NCI-H460 (cell line): ENCODE measurements around the gene SDHA. TPM values are rescaled to one million over a fixed set of nuclear protein-coding genes. Genes with fewer than 3 reads are reported as not detected.
"Not testable (repeated sequence)": the region's sequence is repeated elsewhere in the genome, so short reads cannot be mapped to it uniquely, and the experiment has no call there.

Experiments used
- DNase-seq: peaks from one replicate; pipeline ENCODE4 v3.0.0-alpha.2; 2016; ENCODE audit warnings: low read depth; ENCODE audit errors: extremely low read depth
- total RNA-seq: library from RNA; depleted of rRNA; stranded (reverse); fragments of >200 nt; shearing (Covaris generic); gene quantifications from 2 replicates; pipeline ENCODE4 v1.2.3, GENCODE V29; 2014

SDHA gene
- total RNA-seq, 1 experiment from 2014 or later = 95.3 TPM

GRCh38 chr5:218457-219291, 554 bp downstream of the SDHA start:
- DNase-seq = no peak

DNA sequence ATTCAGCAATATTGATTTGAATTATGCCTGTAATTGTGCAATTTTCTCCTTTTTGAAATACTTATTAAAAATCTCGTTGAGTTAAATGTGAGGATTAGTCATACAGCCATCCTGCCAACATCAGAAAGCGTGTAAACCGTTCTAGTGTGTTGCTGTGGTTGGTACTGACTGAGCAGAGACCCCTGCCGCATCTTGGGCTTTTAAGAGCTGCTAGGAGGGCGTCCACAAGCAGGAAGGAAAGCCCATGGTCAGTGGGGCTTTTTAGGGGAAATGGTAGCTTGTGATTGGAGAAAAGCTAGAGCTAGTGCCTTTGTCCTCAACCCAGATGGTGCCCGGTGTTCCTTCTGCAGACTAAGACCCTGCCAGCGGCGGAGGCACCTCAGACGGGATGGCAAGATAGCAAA, 1.3 kb downstream of the SDHA start:
- DNase-seq = no peak

DNA sequence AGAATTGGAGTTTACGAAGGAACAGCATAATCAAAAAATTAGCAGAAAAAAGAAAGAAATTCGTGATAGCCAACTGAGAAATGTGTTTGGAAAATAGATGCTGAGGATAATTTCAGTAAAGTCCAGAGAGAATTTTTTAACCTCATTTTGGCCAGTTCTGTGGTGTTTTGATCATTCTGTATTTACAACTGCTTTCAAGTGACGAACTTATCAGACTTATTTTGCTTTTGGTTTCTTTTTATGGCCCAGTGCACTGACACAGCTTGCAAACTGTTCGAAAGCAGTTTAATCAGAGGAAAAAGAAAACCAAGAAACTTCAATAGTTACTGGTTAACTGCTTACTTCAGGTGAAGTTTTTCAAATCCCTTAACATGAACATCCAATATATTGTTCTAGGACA, 1.9 kb downstream of the SDHA start:
- DNase-seq = no peak

DNA sequence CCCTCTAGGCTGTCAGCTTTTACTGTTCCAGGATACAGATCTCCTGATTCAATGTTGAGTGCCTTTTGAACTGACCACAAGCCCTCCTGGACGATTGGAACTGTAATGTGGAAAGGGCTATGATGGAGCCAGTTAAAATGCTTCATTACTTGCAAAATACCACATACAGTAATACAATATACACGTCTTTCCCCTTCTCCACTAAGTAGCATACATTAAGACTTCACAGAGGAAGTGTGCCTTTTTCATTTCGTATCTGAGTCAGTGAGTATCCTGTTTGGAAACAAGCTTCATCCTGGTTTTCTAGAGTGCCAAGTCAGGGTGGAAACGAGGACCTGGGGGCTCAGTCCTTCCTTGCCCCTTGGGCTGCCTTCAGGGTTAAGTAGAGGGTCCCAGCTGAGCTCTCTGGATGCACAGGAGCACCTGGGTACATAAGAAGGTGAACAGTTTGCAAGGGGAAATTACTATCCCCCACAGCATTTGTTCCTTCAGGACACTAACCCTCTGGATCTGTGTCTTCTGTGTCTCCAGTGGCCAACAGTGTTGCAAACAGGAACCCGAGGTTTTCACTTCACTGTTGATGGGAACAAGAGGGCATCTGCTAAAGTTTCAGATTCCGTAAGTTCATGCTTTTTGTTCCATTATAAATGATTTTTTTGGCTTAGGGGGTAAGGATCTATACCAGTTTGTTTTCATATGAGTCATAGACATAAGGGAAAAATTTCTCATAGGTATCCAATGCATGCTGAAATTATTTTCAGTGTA, 5.0 kb downstream of the SDHA start:
- DNase-seq = not testable (repeated sequence)

GRCh38 chr5:223791-224190, 5.7 kb downstream of the SDHA start:
- no peak for DNase-seq

DNA sequence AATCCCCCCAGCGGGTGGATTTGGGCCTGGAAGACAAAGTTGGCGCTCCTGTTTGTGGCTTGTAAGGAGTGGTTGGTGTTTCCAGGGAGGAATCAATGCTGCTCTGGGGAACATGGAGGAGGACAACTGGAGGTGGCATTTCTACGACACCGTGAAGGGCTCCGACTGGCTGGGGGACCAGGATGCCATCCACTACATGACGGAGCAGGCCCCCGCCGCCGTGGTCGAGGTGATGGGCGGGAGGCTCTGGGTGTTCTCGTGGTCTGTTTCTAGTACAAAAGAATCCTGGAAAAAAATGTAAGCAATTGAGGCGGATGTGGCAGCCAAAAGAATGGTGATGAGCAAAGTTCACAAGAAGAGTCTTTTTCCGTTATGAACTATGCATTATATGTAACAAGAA, 7.2 kb downstream of the SDHA start:
- DNase-seq = no peak

DNA sequence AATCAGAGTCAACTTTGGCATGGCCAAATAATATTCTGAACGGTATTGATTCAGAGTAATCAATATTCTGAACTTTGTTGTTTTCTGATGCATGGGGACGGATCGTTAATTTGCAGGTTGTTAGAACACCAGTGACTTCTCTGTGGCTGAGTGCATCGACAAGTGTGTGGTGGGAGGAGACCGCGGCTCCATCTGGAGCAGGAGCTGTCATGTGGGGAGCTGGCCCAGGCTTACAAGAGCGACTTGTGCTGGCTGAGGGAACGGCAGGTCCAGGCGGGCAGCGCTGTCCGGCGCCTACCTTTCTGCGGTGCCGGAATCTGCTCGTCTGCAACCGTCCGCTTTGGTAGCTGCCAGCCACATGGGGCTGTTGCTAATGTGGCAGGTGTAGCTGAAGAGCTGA, 9.3 kb downstream of the SDHA start:
- not testable (repeated sequence) for DNase-seq

DNA sequence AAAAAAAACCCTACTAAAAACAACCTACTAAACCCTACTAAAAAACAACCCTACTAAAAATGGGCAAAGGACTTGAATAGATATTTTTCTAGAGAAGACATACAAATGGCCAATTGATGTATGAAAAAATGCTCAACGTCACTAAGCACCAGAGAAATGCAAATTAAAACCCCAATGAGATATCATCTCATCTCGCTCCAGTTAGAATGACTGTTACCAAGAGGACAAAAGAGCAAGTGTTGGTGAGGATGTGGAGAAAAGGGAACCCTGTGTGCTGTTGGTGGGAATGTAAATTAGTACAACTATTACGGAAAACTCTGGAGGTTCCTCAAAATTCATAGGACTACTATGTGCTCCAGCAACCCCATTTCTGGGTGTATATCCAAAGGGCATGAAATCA, 10.8 kb downstream of the SDHA start:
- no peak for DNase-seq

GRCh38 chr5:230711-231110, 12.6 kb downstream of the SDHA start:
- no peak for DNase-seq

- DNase-seq = no peak
These were observed 13.5 kb downstream of the SDHA start for GRCh38 chr5:231661-232060.

DNA sequence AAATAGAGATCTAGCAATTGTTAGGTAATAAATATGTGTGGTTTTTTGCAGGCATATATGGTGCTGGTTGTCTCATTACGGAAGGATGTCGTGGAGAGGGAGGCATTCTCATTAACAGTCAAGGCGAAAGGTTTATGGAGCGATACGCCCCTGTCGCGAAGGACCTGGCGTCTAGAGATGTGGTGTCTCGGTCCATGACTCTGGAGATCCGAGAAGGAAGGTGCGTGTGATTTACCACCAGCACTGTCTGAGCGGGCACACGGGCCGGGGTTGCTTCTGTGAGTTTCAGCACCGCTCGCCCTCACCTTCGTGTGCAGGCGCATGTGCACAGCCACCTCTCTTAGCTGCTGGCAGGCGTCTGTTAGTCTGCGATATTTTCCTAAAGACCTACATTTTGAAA, 15.3 kb downstream of the SDHA start:
- not testable (repeated sequence) for DNase-seq

GRCh38 chr5:234450-234849, 16.3 kb downstream of the SDHA start:
- no peak for DNase-seq

- not testable (repeated sequence) for DNase-seq
These were observed 17.4 kb downstream of the SDHA start for GRCh38 chr5:235527-235926.

- not testable (repeated sequence) for DNase-seq
These were observed 19.8 kb downstream of the SDHA start for GRCh38 chr5:237931-238330.

DNA sequence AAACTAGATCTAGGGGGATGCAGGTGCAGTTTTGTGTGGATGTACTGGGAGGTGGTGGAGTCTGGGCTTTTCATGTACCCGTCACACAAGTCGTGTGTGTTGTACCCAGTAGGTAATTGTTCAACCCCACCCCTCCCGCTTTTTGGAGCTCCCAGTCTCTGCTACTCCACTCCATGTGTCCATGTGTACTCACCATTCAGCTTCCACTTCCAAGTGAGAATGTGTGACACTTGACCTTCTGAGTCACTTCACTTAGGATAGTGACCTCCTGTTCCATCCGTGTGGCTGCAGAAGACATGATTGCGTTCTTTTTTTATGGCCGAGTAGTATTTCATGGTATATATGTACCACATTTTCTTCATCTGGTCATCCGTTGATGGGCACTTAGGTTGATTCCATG, 22.4 kb downstream of the SDHA start:
- not testable (repeated sequence) for DNase-seq

DNA sequence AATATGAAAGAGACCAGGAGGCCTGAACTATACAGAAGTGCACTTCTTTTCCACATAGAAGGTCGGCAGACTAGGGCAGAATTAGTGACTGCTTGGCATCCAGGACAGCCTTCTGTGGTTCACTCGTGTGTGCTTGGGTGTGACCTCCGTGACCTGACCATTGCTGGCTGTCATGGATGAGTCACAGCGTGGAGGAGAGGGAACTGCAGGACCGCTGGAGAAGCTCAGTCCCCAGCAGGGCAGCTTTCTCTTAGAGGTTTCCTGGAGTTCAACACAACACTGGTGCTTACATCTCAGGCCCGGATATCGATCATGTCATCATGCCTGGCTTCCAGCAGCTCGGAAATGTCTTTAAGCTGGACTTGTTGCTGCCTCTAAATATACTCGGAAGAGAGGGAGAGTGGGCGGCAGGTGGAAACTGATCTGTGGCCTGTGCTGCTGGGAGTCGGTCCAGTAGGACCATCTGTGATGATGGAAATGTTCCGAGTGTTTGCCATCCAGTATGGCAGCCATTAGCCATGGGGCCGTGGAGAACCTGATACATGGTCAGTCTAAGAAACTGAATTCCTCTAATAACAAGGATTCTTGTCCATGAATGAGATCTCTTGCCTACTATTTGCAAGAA, 23.0 kb downstream of the SDHA start:
- not testable (repeated sequence) for DNase-seq

- not testable (repeated sequence) for DNase-seq
These were observed 25.7 kb downstream of the SDHA start for GRCh38 chr5:243683-244367.

DNA sequence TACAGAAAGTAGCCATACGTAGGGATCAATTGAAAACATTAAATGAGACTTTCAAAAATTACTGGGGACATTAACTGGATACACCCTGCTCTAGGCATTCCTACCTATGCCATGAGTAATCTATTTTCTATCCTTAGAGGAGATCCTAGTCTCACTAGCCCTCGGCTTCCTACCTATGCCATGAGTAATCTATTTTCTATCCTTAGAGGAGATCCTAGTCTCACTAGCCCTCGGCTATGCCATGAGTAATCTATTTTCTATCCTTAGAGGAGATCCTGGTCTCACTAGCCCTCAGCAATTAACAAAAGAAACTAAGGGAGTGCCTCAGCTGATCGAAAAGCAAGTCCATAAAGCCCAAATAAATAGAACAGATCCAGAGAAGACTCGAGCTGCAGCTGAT, 27.6 kb downstream of the SDHA start:
- DNase-seq = not testable (repeated sequence)

DNA sequence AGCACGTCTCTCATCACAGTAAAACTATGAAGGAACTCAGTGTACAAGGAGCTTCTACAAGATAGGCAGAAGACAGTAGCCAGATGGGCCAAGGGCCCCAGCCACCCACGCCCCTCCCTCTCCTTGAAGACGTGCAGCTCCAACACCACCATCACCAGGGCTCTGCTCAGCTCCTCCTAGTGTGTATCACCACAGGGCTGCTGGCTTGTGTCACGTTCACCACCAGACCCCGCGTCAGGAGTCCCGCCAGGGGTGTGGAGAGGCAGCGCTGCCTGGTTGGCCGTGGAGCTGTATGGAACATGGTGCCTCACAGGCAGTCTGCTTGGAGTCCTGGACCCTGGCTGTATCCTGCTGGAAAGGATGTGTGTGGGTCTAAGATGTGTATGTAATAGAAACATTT, 32.3 kb downstream of the SDHA start:
- DNase-seq = not testable (repeated sequence)

DNA sequence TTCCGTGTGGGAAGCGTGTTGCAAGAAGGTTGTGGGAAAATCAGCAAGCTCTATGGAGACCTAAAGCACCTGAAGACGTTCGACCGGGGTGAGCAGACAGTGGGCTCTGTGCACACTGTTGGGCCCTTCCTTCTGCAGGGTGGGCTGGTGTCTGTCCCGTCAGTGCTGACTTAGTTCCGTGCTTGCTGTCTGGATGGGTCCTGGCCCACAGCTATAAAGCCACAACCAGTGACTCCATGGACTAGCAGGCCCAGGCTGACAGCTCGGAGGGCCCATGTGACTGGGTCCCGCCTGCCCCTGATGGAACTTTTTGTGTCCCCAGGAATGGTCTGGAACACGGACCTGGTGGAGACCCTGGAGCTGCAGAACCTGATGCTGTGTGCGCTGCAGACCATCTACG, 32.9 kb downstream of the SDHA start:
- not testable (repeated sequence) for DNase-seq

DNA sequence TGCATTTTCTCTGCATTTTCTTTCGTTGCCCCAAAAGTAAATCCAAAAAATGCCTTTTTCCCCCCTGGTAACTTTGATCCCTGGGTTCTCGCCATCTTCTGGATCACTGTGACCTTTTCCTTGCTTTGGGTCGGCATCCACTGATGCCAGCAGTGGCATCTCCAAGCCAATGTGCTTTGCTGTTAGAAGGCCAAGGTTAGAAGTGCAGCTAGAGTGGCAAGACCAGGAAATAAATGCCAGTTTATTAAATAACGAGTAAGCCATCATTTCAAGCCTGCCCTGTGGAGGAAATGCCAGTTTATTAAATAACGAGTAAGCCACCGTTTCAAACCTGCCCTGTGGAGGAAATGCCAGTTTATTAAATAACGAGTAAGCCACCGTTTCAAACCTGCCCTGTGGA, 33.4 kb downstream of the SDHA start:
- not testable (repeated sequence) for DNase-seq
